Testis (tissue), 2 donors: Measurements from ENCODE around the gene CDKN2B.

Experiments
- POLR2A ChIP-seq: fragments of 450-650 bp; IDR thresholded peaks from one replicate; pipeline ENCODE4 v1.6.1; 2017; ENCODE audit warnings: antibody characterized with exemption, mild to moderate bottlenecking, moderate library complexity
- TF ChIP-seq, protein P1 (sequence below), 3 experiments: fragments of 450-650 bp in 2 of 3; fragments of 200-600 bp in 1 of 3; sonication (generic) in 1 of 3; IDR thresholded peaks; one replicate each; pipeline ENCODE4 v1.5.1; 2016 to 2019; ENCODE audit warnings: antibody characterized with exemption in 3 of 3, mild to moderate bottlenecking in 2 of 3, moderate library complexity in 1 of 3

GRCh38 chr9:22049411-22049810 is 40.3 kb upstream of the CDKN2B start:
- TF ChIP-seq, protein P1, sequence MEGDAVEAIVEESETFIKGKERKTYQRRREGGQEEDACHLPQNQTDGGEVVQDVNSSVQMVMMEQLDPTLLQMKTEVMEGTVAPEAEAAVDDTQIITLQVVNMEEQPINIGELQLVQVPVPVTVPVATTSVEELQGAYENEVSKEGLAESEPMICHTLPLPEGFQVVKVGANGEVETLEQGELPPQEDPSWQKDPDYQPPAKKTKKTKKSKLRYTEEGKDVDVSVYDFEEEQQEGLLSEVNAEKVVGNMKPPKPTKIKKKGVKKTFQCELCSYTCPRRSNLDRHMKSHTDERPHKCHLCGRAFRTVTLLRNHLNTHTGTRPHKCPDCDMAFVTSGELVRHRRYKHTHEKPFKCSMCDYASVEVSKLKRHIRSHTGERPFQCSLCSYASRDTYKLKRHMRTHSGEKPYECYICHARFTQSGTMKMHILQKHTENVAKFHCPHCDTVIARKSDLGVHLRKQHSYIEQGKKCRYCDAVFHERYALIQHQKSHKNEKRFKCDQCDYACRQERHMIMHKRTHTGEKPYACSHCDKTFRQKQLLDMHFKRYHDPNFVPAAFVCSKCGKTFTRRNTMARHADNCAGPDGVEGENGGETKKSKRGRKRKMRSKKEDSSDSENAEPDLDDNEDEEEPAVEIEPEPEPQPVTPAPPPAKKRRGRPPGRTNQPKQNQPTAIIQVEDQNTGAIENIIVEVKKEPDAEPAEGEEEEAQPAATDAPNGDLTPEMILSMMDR (IDR thresholded peaks at IDR 0.05): no peak
- TF ChIP-seq POLR2A: no peak
